Stimulated activated CD4-positive, alpha-beta T cell treated with anti-CD3 and anti-CD28 coated beads, Interleukin-2, amount 100 ng/mL, for 48 hours (primary cell): ENCODE measurements around the gene ADAMTS12.
A peak's percentile ranks its signal among the peaks of the same experiment; 100 is the strongest.
"Not testable (repeated sequence)": the region's sequence is repeated elsewhere in the genome, so short reads cannot be mapped to it uniquely, and the experiment has no call there.

Source experiments
- DNase-seq, 2 donors: peaks; one replicate each; pipeline ENCODE4 v3.0.0-alpha.2; 2020

Gene ADAMTS12

GRCh38 chr5:33894566-33894965 lies 2.8 kb upstream of the ADAMTS12 start:
- DNase-seq, result no peak

- DNase-seq, result no peak
Measured at GRCh38 chr5:33892620-33893137, 889 bp upstream of the ADAMTS12 start.

GRCh38 chr5:33891446-33891787 lies 373 bp downstream of the ADAMTS12 start:
- DNase-seq, result no peak

GRCh38 chr5:33890131-33891032 lies 1.4 kb downstream of the ADAMTS12 start:
- DNase-seq, result no peak

- DNase-seq, result no peak
Measured at GRCh38 chr5:33888587-33888986, 3.2 kb downstream of the ADAMTS12 start.

- DNase-seq, result no peak
Measured at GRCh38 chr5:33887268-33887667, 4.5 kb downstream of the ADAMTS12 start.

- no peak for DNase-seq
Measured at GRCh38 chr5:33886283-33886682, 5.5 kb downstream of the ADAMTS12 start.

GRCh38 chr5:33885679-33886078 lies 6.1 kb downstream of the ADAMTS12 start:
- no peak for DNase-seq

GRCh38 chr5:33883482-33883881 lies 8.3 kb downstream of the ADAMTS12 start:
- no peak for DNase-seq

GRCh38 chr5:33880319-33880718 lies 11.5 kb downstream of the ADAMTS12 start:
- DNase-seq, result no peak

GRCh38 chr5:33877449-33877848 lies 14.3 kb downstream of the ADAMTS12 start:
- no peak for DNase-seq

GRCh38 chr5:33867241-33867640 lies 24.5 kb downstream of the ADAMTS12 start:
- no peak for DNase-seq

- not testable (repeated sequence) for DNase-seq
Measured at GRCh38 chr5:33859177-33859576, 32.6 kb downstream of the ADAMTS12 start.

- no peak for DNase-seq
Measured at GRCh38 chr5:33857037-33857436, 34.8 kb downstream of the ADAMTS12 start.

GRCh38 chr5:33855396-33855795 lies 36.4 kb downstream of the ADAMTS12 start:
- no peak for DNase-seq

- no peak for DNase-seq
Measured at GRCh38 chr5:33854733-33855151, 37.0 kb downstream of the ADAMTS12 start.

GRCh38 chr5:33852837-33853236 lies 39.0 kb downstream of the ADAMTS12 start:
- DNase-seq, result no peak

- DNase-seq, result no peak
Measured at GRCh38 chr5:33852319-33852718, 39.5 kb downstream of the ADAMTS12 start.

GRCh38 chr5:33850100-33850594 lies 41.6 kb downstream of the ADAMTS12 start:
- DNase-seq, result peak in 1 of 2 donors; percentile 6

- DNase-seq, result no peak
Measured at GRCh38 chr5:33848554-33848953, 43.2 kb downstream of the ADAMTS12 start.

GRCh38 chr5:33846851-33847250 lies 44.9 kb downstream of the ADAMTS12 start:
- DNase-seq, result no peak

GRCh38 chr5:33843579-33843978 lies 48.2 kb downstream of the ADAMTS12 start:
- no peak for DNase-seq

GRCh38 chr5:33842456-33842855 lies 49.3 kb downstream of the ADAMTS12 start:
- no peak for DNase-seq

- DNase-seq, result no peak
Measured at GRCh38 chr5:33841891-33842290, 49.9 kb downstream of the ADAMTS12 start.
